GM18517 (cell line): ENCODE data around the gene CMTM7.
A peak's percentile ranks its signal among the peaks of the same experiment; 100 is the strongest.

ENCODE experiments used
- ATAC-seq: cut with Tn5 transposase; IDR thresholded peaks from one replicate; pipeline ENCODE4 v1.9.1; 2021; ENCODE audit warnings: mild to moderate bottlenecking, moderate library complexity; ENCODE audit not compliant: unreplicated experiment

CMTM7 gene

GRCh38 chr3:32434206-32434605, 42.6 kb downstream of the CMTM7 start:
- ATAC-seq: no peak

GRCh38 chr3:32435911-32436815, 44.5 kb downstream of the CMTM7 start:
- no peak for ATAC-seq

DNA sequence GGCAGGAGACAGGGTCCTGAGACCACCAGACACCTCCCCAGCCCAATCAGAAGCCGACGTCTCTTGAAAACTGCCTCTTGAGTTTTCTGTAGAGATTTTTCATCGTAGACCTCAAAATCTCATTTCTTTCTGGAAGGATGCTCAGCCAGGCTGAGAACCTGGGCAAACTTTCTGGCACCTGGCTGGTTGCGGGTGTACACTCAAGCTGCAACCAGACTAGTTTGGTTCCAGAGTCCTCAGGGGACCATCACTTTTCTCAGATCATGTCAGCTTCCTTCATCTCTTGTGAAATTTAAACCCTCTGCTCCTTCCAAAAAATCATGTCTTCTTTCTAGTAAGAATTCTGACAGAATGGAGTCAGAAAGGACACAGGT, 45.1 kb downstream of the CMTM7 start:
- no peak for ATAC-seq

DNA sequence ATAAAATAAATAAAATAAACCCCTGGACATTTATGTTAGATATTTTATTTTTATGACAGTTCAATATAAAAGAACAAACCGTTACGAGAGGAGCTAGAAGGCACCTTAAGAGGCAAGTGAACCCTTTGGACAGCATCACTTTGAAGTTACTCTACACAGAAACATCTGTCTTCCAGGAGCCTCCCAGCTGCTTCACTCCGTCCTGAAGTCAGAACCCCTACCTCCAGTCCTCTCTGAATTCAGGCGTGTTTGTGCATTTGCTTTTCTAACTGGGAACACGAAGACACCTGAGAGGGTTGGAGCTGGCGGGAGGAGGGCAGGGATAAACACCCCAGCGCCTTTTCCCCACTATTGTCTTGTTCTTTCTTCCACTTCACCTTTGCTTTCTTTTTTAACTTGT, 46.2 kb downstream of the CMTM7 start:
- no peak for ATAC-seq

DNA sequence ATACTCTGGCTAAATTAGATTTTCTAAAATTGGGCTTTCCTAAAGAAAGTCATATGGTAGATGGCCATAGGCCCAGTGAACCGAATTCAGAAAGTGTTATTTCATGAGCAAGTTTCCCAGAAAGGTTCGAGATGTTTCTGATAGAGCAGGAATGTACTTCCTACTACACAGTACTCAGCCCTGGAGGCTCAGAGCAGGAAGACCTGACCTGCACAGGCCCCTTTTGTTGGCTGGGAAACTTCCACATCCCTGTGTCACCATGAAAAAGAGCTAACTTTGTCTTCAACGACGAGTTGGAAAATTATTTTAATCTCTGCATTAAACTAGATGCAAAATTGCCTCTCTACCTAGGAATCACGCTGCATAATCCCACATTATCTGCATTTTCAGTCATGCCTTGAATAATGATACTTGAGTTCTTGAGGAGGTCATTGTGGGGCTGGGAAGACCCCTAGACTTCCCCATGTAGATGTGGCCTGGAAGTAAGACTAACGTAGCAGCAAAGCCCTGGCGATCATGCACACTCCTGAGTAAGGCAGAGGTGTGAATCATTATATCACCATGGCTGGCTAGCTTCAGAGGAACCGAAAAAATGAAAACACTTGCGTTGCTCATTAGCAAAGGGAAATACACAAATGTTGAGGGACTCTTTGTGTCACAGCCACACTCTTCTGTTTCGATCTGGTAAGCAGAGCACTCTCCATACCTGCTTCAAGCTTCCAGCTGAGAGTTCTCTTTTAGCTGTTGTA, 47.1 kb downstream of the CMTM7 start:
- ATAC-seq: peak; percentile 94

DNA sequence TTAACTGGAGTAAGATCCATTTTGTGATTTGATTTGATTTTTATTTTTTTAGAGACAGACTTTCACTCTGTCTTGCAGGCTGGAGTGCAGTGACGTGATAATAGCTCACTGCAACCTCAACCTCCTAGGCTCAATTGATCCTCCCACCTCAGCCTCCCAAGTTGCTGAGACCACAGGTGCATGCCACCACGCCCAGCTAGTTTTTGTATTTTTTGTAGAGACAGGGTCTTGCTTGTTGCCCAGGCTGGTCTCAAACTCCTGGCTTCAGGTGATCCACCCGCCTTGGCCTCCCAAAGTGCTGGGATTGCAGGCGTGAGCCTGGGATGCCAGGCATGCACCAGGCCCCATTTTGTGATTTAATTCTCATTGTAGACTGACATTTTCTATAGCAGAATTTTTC, 47.8 kb downstream of the CMTM7 start:
- peak; percentile 16 for ATAC-seq

- no peak for ATAC-seq
Observed at GRCh38 chr3:32440611-32441350, 49.1 kb downstream of the CMTM7 start.

GRCh38 chr3:32442766-32443165, 51.1 kb downstream of the CMTM7 start:
- ATAC-seq: no peak

- ATAC-seq: no peak
Observed at GRCh38 chr3:32443478-32443877, 51.8 kb downstream of the CMTM7 start.

DNA sequence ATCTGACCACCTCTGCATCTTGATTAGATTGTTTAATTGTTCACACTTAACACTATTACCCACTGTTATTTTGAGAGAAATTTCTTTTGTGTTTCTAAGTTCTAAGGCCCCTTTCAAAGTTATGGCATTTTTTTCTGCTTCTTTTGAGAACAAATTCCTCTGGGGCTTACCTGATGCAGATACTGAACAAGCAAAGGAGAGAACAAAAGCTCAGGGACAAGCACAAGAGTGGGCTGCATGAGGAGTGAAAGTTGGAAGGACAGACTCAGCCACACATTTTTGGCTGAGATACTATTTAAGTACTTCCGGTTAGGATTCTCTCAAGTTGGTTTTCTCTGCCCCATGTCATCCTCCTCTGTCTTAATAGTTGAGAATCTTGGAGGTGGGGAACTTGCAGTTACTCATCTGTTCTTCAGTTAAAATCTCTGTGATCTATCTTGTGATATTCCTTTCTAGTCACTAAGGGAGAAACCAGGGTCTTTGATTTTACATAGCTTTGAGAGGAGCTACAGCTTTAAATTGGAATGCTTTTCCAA, 56.3 kb downstream of the CMTM7 start:
- no peak for ATAC-seq

GRCh38 chr3:32448686-32449474, 57.2 kb downstream of the CMTM7 start:
- no peak for ATAC-seq

DNA sequence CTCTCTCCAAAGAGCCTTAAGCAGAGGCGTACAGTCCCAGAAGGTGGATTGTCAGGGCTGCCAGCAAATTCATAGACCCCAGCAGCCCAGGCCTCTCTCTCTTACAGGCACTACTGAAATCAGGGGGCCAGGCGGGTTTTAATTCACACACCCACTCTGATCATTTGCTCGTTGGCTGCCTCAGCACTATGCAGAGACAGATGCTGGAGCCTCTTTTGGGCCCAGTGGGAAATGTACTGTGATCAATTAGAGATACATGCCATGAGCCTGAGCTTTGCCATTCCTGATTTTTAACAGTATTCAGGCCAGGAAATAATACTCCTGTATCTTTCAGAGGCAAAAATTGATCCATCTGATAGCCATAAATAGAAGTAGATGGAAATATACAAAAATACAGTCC, 58.0 kb downstream of the CMTM7 start:
- ATAC-seq: no peak

GRCh38 chr3:32450426-32450825, 58.8 kb downstream of the CMTM7 start:
- no peak for ATAC-seq

DNA sequence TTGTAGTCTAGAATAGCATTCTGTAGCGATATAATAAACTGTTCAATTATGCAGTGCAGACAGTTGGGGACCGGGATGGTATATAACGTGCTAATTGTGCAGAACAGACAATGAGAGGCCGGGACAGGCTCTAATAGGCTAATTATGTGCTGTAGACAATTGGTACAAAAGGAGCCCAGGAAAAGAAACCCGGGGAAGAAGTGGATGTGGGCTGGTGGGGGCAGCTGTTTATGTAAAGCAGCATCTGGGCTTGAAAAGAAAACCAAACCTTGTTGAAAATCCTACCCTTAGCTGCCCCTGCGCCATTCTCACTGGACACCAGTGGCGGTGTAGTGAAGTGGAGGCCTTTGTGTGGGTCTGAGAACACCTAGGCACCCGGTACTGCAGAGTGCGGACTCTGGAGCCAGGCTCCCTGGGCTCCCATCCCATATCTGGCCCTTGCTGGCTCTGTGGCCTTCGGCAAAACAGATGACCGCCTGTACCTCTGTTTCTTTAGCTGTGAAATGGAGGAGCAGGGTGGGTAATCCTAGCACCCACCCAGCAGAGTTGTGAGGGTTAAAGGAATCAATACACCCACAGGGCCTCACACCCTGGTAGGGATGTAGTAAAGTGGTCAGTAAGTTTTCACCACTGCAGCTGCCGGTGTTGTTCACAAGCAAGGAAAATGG, 59.5 kb downstream of the CMTM7 start:
- no peak for ATAC-seq

- ATAC-seq: no peak
Observed at GRCh38 chr3:32452009-32452408, 60.4 kb downstream of the CMTM7 start.

GRCh38 chr3:32453346-32453745, 61.7 kb downstream of the CMTM7 start:
- no peak for ATAC-seq

DNA sequence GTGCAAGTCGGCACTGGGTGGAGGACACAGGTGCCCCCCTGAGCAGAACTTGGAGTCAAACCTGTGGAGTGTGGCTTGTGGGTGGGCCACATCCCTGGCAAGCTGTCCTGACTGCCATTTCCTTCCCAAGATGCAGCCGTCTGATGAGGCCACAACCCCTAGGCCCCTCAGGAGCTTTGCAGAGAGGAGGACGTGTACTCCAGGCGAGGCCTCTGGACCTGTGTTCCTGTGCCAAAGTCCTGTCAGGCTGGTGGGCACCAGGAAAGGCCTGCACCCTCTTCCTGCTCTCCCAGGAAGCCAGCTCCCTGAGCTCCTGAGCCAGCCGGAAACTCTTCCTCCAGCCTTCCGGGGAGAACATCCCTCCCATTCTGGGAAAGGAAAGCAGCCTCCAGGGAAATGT, 62.5 kb downstream of the CMTM7 start:
- ATAC-seq: no peak

DNA sequence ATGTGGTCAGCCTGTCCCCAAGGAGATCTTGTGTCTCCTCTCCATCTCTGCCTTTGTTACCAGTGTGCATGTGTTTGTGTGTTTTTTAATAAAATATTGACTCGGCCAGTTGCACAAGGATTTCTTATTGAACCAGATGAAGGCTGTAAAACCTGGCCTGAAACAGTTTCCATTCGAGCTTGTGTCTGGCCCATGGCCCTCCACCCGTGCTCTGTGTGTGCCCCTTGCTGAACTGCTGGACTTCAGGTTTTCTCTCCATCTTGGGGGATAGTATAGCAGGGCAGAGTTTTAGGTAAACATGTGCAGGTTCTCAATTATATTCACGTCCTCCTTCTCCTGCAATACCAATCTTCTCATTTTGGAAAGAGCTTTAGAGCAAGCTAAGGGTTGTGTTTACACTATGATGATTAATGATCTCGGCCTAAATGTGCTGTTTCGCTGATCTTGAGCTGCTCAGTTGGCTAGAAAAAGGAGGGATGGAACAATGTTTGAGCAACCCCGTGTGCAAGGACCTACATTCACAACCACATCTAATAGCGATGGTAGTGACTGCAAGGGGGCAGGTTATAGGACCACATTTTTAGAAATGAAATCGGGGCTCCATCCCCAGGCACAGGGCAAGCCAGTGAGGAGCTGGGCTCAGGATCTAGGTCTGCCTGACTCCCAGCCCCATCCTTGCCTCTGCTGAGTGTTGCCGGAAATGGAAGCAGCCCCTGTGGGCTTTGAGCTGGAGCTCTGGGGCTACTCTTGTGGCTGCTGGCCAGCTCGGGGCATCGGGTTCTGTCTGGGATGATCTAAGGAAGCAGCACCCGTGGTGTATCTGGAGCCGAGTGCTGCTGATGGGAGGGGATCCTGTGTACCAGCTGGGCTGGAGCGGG, 63.3 kb downstream of the CMTM7 start:
- no peak for ATAC-seq
